ENCODE measurements around the gene PPM1G. TPM values are rescaled to one million over a fixed set of nuclear protein-coding genes. Genes with fewer than 3 reads are reported as not detected.
A peak's percentile ranks its signal among the peaks of the same experiment; 100 is the strongest.

Gene PPM1G
- total and polyA plus RNA-seq, 12 donors, result 50.1 to 107 (median 59.9) TPM

- Histone ChIP-seq H3K4me3 (no peak overlapping the region), H3K27me3 (no peaks in the 10 kb centered on the region), H3K4me1 (replicated peaks in 1 of 2) (peaks cover 4 to 23% of the 10 kb centered on the region in 2 donors), H3K36me3 (replicated peaks in 1 of 2) (peaks cover 0 to 67% of the 10 kb centered on the region in 2 donors), H3K27ac (peak overlapping the region in 3 of 5 donors; percentile 82 to 94 (median 94)), H3K9me3 (replicated peaks in 1 of 3) (no peaks in the 10 kb centered on the region)
- no peak for TF ChIP-seq POLR2A (IDR thresholded peaks at IDR 0.05)
- TF ChIP-seq CTCF (IDR thresholded peaks at IDR 0.05), result no peak
- DNase-seq, result peak in 2 of 7 donors; percentile 35 to 61
- 92 to 95% (median 94%) methylated on average over 10 of the region's 10 CpGs for WGBS, 4 donors
- intact Hi-C loops (cut with DNase I), result no loop called here
Observed at GRCh38 chr2:27381577-27382181, 27.7 kb downstream of the PPM1G start.

GRCh38 chr2:27380626-27381545 lies 28.5 kb downstream of the PPM1G start, which contains the start of gene ZNF513:
Gene ZNF513, minus strand, starts transcription at chr2:27380734. Its CDS starts 208 bp downstream, at chr2:27380526.
- H3K36me3 ChIP-seq (replicated peaks in 1 of 2), result peaks cover 0 to 67% of the 10 kb centered on the region in 2 donors
- TF ChIP-seq CTCF (IDR thresholded peaks at IDR 0.05) (no peak), POLR2A (IDR thresholded peaks at IDR 0.05) (peak; percentile 30 to 81)
- intact Hi-C loops (cut with DNase I), result no loop called here
- peak within 1 kb of the TSS; percentile 5 to 81 (median 42) for H3K4me3 ChIP-seq
- H3K9me3 ChIP-seq (replicated peaks in 1 of 3), result no peaks in the 10 kb centered on the region
- WGBS, 4 donors, result 11 to 46% (median 21%) methylated on average over 21 to 67 of the region's 67 CpGs
- H3K27ac ChIP-seq, result peak within 1 kb of the TSS; percentile 58 to 94 (median 85)
- DNase-seq, result peak; percentile 96 to 98 (median 98)
- H3K4me1 ChIP-seq (replicated peaks in 1 of 2), result peaks cover 4 to 23% of the 10 kb centered on the region in 2 donors
- H3K27me3 ChIP-seq, result no peaks in the 10 kb centered on the region

GRCh38 chr2:27379836-27380625 lies 29.4 kb downstream of the PPM1G start:
- H3K36me3 ChIP-seq (replicated peaks in 1 of 2), result peaks cover 0 to 67% of the 10 kb centered on the region in 2 donors
- DNase-seq, result peak; percentile 68 to 85 (median 77)

More at GRCh38 chr2:27379836-27380625, 29.4 kb downstream of the PPM1G start:
- TF ChIP-seq POLR2A (IDR thresholded peaks at IDR 0.05) (peak in 1 of 2 donors; percentile 17), CTCF (IDR thresholded peaks at IDR 0.05) (no peak)
- peak overlapping the region; percentile 58 to 94 (median 85) for H3K27ac ChIP-seq
- no peaks in the 10 kb centered on the region for H3K9me3 ChIP-seq (replicated peaks in 1 of 3)
- no peaks in the 10 kb centered on the region for H3K27me3 ChIP-seq
- 0 to 2% (median 1%) methylated on average over 29 to 35 of the region's 35 CpGs for WGBS, 4 donors
- intact Hi-C loops (cut with DNase I), result no loop called here
- peak overlapping the region; percentile 5 to 81 (median 42) for H3K4me3 ChIP-seq
- peaks cover 4 to 23% of the 10 kb centered on the region in 2 donors for H3K4me1 ChIP-seq (replicated peaks in 1 of 2)
